NK-92 treated with Interleukin-12 subunit alpha and Interleukin-12 subunit beta, amount 100 ng/mL, for 24 hours (cell line): ENCODE results near the gene HPX.
A peak's percentile ranks its signal among the peaks of the same experiment; 100 is the strongest.

Source experiments
- DNase-seq: peaks from one replicate; lab custom pipeline; 2025; lab: John Stamatoyannopoulos, UW

Gene HPX

DNA sequence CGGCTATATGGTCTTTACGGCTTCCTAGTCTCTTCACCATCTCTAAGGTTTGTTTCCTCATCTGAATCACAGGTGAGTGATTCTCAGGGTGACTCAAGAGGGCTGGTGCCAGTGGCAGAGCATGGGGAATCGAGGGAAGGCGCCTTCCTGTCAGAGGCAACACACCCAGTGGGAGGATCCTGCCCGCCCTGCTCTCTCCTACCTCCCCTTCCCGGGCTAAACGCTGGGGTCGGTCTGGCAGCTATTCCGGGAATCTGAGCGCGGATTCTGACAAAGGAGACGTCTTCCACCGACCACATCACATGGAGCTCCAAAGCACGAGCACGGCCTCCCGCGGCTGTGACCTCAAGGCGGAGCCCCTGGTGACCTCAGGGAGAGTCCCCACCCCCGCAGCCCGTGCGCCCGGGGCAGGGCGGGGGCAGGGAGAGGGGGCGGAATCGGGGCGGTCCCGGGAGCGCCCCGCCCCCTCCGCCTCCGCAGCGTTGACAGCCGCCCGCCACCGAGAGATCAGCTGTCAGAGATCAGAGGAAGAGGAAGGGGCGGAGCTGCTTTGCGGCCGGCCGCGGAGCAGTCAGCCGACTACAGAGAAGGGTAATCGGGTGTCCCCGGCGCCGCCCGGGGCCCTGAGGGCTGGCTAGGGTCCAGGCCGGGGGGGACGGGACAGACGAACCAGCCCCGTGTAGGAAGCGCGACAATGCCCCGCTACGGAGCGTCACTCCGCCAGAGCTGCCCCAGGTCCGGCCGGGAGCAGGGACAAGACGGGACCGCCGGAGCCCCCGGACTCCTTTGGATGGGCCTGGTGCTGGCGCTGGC is 50.7 kb downstream of the HPX start, which contains the start of gene SMPD1:
SMPD1 (plus strand) TSS at position 570 of the 813 bp plus-strand sequence; CDS start at position 695, 125 bp downstream.
- DNase-seq: peak; percentile 91

GRCh38 chr11:6388748-6389147 is 52.0 kb downstream of the HPX start:
- DNase-seq: no peak

GRCh38 chr11:6387811-6388599 is 52.8 kb downstream of the HPX start:
- DNase-seq: no peak

GRCh38 chr11:6385046-6385777 is 55.6 kb downstream of the HPX start:
- DNase-seq: no peak
